SK-N-SH (cell line): ENCODE measurements around the gene NEMF. TPM values are rescaled to one million over a fixed set of nuclear protein-coding genes. Genes with fewer than 3 reads are reported as not detected.
"Not testable (repeated sequence)": the region's sequence is repeated elsewhere in the genome, so short reads cannot be mapped to it uniquely, and the experiment has no call there.

Experiments
- CTCF ChIA-PET: fragments of 300-600, 350-600 bp; formaldehyde crosslinking; extraction: SDS; loops from one replicate; lab custom pipeline; 2021; lab: Yijun Ruan, JAX
- POLR2A ChIA-PET: fragments of 350-600 bp; sonication (Branson Sonifier 250); formaldehyde crosslinking; extraction: SDS; loops from one replicate; lab custom pipeline; 2020; ENCODE audit warnings: antibody characterized with exemption, inconsistent platforms; lab: Yijun Ruan, JAX
- DNase-seq: peaks from one replicate; pipeline ENCODE4 v3.0.0; 2012
- H2AFZ ChIP-seq: fragments of 200-600 bp; sonication (generic); 2 replicates; pipeline ENCODE4 v1.8.1; 2016; ENCODE audit warnings: antibody characterized with exemption, mild to moderate bottlenecking, low read depth
- H3F3A ChIP-seq: fragments of 200-600 bp; sonication (generic); replicated peaks from 2 replicates; pipeline ENCODE3; 2016; ENCODE audit warnings: antibody characterized with exemption, mild to moderate bottlenecking; ENCODE audit not compliant: insufficient read depth
- H3K27ac ChIP-seq, 2 experiments: fragments of 200-500 bp in 1 of 2; fragments of 200-600 bp in 1 of 2; sonication (Bioruptor generic) in 1 of 2; sonication (generic), shearing (Covaris generic) in 1 of 2; 2 replicates each; pipeline versions ENCODE4 v1.5.1 to v1.6.1; 2014 to 2016; ENCODE audit warnings: low read depth in 2 of 2, inconsistent platforms in 1 of 2, low read length in 1 of 2, mild to moderate bottlenecking in 1 of 2, mixed read lengths in 1 of 2
- H3K27me3 ChIP-seq: fragments of 200-600 bp; sonication (generic), shearing (Covaris generic); 2 replicates; pipeline ENCODE4 v1.6.1; 2016; ENCODE audit warnings: mixed run types; ENCODE audit not compliant: insufficient read depth
- H3K36me3 ChIP-seq, 2 experiments: fragments of 200-500 bp in 1 of 2; fragments of 200-600 bp in 1 of 2; sonication (Bioruptor generic) in 1 of 2; sonication (generic) in 1 of 2; replicated peaks in 1 of 2; 2 replicates each; pipeline versions ENCODE3 to v1.5.1; 2014 to 2016; ENCODE audit warnings: low read length in 1 of 2, mild to moderate bottlenecking in 1 of 2; ENCODE audit not compliant: insufficient read depth in 2 of 2, control insufficient read depth in 1 of 2
- H3K4me1 ChIP-seq, 2 experiments: fragments of 200-500 bp in 1 of 2; fragments of 200-600 bp in 1 of 2; sonication (Bioruptor generic) in 1 of 2; sonication (generic), shearing (Covaris generic) in 1 of 2; 2 replicates each; pipeline versions ENCODE4 v1.5.1 to v1.6.1; 2014 to 2016; ENCODE audit warnings: low read depth in 1 of 2, low read length in 1 of 2, mixed run types in 1 of 2; ENCODE audit not compliant: insufficient read depth in 2 of 2, control insufficient read depth in 1 of 2
- H3K4me2 ChIP-seq: fragments of 200-600 bp; sonication (generic), shearing (Covaris generic); 2 replicates; pipeline ENCODE4 v1.6.1; 2017; ENCODE audit warnings: mixed run types
- H3K4me3 ChIP-seq, 2 experiments: fragments of 200-500 bp in 1 of 2; fragments of 200-600 bp in 1 of 2; sonication (Bioruptor generic) in 1 of 2; sonication (generic), shearing (Covaris generic) in 1 of 2; 2 replicates each; pipeline versions ENCODE4 v1.5.1 to v1.8.1; 2014 to 2016; ENCODE audit warnings: low read depth in 2 of 2, inconsistent platforms in 1 of 2, low read length in 1 of 2, mild to moderate bottlenecking in 1 of 2, mixed read lengths in 1 of 2, moderate library complexity in 1 of 2
- H3K79me2 ChIP-seq: fragments of 200-600 bp; sonication (generic); 2 replicates; pipeline ENCODE4 v1.8.1; 2017; ENCODE audit warnings: mild to moderate bottlenecking; ENCODE audit not compliant: insufficient read depth
- H3K9ac ChIP-seq: fragments of 200-600 bp; sonication (generic); 2 replicates; pipeline ENCODE4 v1.6.1; 2017; ENCODE audit warnings: mixed run types
- H3K9me2 ChIP-seq: fragments of 200-600 bp; sonication (generic); 2 replicates; pipeline ENCODE4 v1.6.1; 2017; ENCODE audit warnings: mixed run types
- H3K9me3 ChIP-seq: fragments of 200-600 bp; sonication (generic); 2 replicates; pipeline ENCODE4 v1.6.1; 2017; ENCODE audit warnings: mixed run types, mild to moderate bottlenecking, moderate library complexity
- H4K20me1 ChIP-seq: fragments of 200-600 bp; sonication (generic); 2 replicates; pipeline ENCODE4 v1.6.1; 2017; ENCODE audit warnings: mild to moderate bottlenecking, mixed run types; ENCODE audit not compliant: insufficient read depth
- ELF1 ChIP-seq: IDR thresholded peaks from 2 replicates; pipeline ENCODE4 v1.4.0; 2012
- FOSL2 ChIP-seq: IDR thresholded peaks from 2 replicates; pipeline ENCODE4 v1.4.0; 2012; ENCODE audit warnings: low read depth, mild to moderate bottlenecking, moderate library complexity, borderline replicate concordance
- FOXJ3 ChIP-seq: sonication (generic); formaldehyde crosslinking; IDR thresholded peaks from 2 replicates; pipeline ENCODE4 v1.5.1; 2020; ENCODE audit warnings: mild to moderate bottlenecking, missing genetic modification reagents
- GABPA ChIP-seq: IDR thresholded peaks from 2 replicates; pipeline ENCODE4 v1.4.0; 2012; ENCODE audit warnings: low read depth, mild to moderate bottlenecking
- GATA2 ChIP-seq: sonication (generic); formaldehyde crosslinking; IDR thresholded peaks from 2 replicates; pipeline ENCODE4 v1.5.0; 2020; ENCODE audit warnings: mild to moderate bottlenecking, missing genetic modification reagents
- JUND ChIP-seq: IDR thresholded peaks from 2 replicates; pipeline ENCODE4 v1.4.0; 2012
- NFIC ChIP-seq: IDR thresholded peaks from 2 replicates; pipeline ENCODE4 v1.4.0; 2012; ENCODE audit warnings: borderline replicate concordance
- POLR2AphosphoS5 ChIP-seq: IDR thresholded peaks from 2 replicates; pipeline ENCODE4 v1.6.1; 2012; ENCODE audit warnings: low read depth, low read length
- RAD21 ChIP-seq: IDR thresholded peaks from 2 replicates; pipeline ENCODE4 v1.6.1; 2012; ENCODE audit warnings: mild to moderate bottlenecking, low read length
- RCOR1 ChIP-seq: fragments of 150-350 bp; IDR thresholded peaks from 2 replicates; pipeline ENCODE4 v1.6.1; 2017; ENCODE audit warnings: antibody characterized with exemption, low read length
- RFX5 ChIP-seq: IDR thresholded peaks from 2 replicates; pipeline ENCODE4 v1.6.1; 2012; ENCODE audit warnings: mild to moderate bottlenecking, improper control_type of control experiment, low read length
- RXRA ChIP-seq: IDR thresholded peaks from 2 replicates; pipeline ENCODE4 v1.4.0; 2012; ENCODE audit warnings: low read depth, mild to moderate bottlenecking, borderline replicate concordance
- TEAD4 ChIP-seq: IDR thresholded peaks from 2 replicates; pipeline ENCODE4 v1.4.0; 2012; ENCODE audit warnings: mild to moderate bottlenecking, borderline replicate concordance; ENCODE audit not compliant: insufficient read depth
- YY1 ChIP-seq: IDR thresholded peaks from 2 replicates; pipeline ENCODE4 v1.4.0; 2012; ENCODE audit warnings: low read depth, mild to moderate bottlenecking
- WGBS: methylation state at CpG from one replicate; pipeline ENCODE4 v1.1.6; 2017; ENCODE audit warnings: low lambda C conversion rate; 5-methylcytosine and 5-hydroxymethylcytosine counted together
- polyA plus RNA-seq, 3 experiments: library from polyadenylated mRNA; depleted of rRNA; stranded (reverse); fragments of >200 nt; gene quantifications; 2 replicates each; pipeline ENCODE4 v1.2.3, GENCODE V29; 2012
- TF ChIP-seq, protein P1 (sequence below): IDR thresholded peaks from 2 replicates; pipeline ENCODE4 v1.4.0; 2012; ENCODE audit warnings: low read depth, borderline replicate concordance
- TF ChIP-seq, protein P2 (sequence below): fragments of 200-600 bp; sonication (generic); IDR thresholded peaks from 2 replicates; pipeline ENCODE4 v1.6.1; 2017; ENCODE audit warnings: antibody characterized with exemption, mild to moderate bottlenecking, moderate library complexity
- TF ChIP-seq, protein P3 (sequence below): IDR thresholded peaks from 2 replicates; pipeline ENCODE4 v1.4.0; 2012; ENCODE audit warnings: low read depth, borderline replicate concordance
- TF ChIP-seq, protein P4 (sequence below): IDR thresholded peaks from 2 replicates; pipeline ENCODE4 v1.6.1; 2012; ENCODE audit warnings: mild to moderate bottlenecking, low read depth, low read length, moderate library complexity
- TF ChIP-seq, protein P5 (sequence below): IDR thresholded peaks from 2 replicates; pipeline ENCODE4; 2012

Gene NEMF
- polyA plus RNA-seq, 1 of the 3 experiments (the other 2 are of a cell fraction) = 14.0 TPM

DNA sequence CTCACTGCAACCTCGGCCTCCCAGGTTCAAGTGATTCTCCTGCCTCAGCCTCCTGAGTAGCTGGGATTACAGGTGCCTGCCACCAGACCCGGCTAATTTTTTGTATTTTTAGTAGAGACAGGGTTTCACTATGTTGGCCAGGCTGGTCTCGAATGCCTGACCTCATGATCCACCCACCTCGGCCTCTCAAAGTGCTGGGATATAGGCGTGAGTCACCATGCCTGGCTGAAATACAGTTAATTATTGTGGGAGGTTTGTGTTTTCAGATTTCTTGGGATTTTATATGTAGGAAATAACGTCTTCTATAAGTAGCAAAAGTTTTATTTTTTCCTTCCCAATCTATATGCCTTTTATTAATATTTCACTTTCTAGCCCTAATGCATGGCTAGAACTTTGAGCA, 21.0 kb upstream of the NEMF start:
- H3K4me1 ChIP-seq, H2AFZ ChIP-seq, H4K20me1 ChIP-seq, POLR2A ChIA-PET, H3K27me3 ChIP-seq, H3K27ac ChIP-seq, H3K9ac ChIP-seq, H3K4me2 ChIP-seq, H3K9me2 ChIP-seq, H3K36me3 ChIP-seq, DNase-seq, H3K79me2 ChIP-seq, H3K9me3 ChIP-seq, H3K4me3 ChIP-seq, H3F3A ChIP-seq: not testable (repeated sequence)
- 66% methylated on average over 6 of the region's 6 CpGs for WGBS
- CTCF ChIA-PET = interaction anchor here (1.6 to 1.9 kb wide), 2 partner anchors 12 to 231 kb away, joined by 6 to 7 read pairs; no protein-coding TSS in a partner anchor

DNA sequence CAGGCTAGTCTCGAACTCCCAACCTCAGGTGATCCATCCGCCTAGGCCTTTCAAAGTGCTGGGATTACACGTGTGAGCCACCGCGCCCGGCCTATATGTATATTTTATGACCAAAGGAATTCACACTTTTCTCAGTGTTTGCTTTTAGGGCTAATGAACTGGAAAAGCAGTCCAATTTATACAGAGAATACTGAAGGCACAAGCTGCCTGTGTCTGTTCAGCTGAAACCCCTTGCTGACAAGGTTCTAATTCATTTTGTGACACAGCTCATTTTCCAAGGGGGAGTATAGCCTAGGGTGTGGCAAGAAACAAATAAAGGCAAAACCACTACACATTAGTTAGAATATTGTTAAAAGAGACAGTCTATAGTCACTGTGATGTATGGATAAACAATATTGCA, 18.3 kb upstream of the NEMF start:
- ChIA-PET CTCF (interaction anchor here (0.8 to 12.1 kb wide), 3 partner anchors 8 to 232 kb away, joined by 3 to 204 read pairs (median 4); no protein-coding TSS in a partner anchor), POLR2A (no interaction called here)
- no peaks in the 10 kb centered on the region; a peak in 1 of 4 replicates for H3K4me1 ChIP-seq

More for the DNA sequence above, 18.3 kb upstream of the NEMF start:
- Histone ChIP-seq H3K4me3 (no peak overlapping the region), H4K20me1 (no peaks in the 10 kb centered on the region), H3K9ac (no peak overlapping the region), H3K36me3 (no peaks in the 10 kb centered on the region), H3K9me2 (no peaks in the 10 kb centered on the region), H3K9me3 (no peaks in the 10 kb centered on the region), H3K27ac (no peak overlapping the region; a peak in 1 of 4 replicates), H3K4me2 (no peak overlapping the region), H3K27me3 (no peaks in the 10 kb centered on the region), H3K79me2 (no peaks in the 10 kb centered on the region), H2AFZ (no peak overlapping the region), H3F3A (peaks cover 20% of the 10 kb centered on the region)
- no peak for DNase-seq
- 96% methylated on average over 6 of the region's 6 CpGs for WGBS
- TF ChIP-seq, protein P1, sequence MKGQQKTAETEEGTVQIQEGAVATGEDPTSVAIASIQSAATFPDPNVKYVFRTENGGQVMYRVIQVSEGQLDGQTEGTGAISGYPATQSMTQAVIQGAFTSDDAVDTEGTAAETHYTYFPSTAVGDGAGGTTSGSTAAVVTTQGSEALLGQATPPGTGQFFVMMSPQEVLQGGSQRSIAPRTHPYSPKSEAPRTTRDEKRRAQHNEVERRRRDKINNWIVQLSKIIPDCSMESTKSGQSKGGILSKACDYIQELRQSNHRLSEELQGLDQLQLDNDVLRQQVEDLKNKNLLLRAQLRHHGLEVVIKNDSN = no peak
- TF ChIP-seq, protein P2, sequence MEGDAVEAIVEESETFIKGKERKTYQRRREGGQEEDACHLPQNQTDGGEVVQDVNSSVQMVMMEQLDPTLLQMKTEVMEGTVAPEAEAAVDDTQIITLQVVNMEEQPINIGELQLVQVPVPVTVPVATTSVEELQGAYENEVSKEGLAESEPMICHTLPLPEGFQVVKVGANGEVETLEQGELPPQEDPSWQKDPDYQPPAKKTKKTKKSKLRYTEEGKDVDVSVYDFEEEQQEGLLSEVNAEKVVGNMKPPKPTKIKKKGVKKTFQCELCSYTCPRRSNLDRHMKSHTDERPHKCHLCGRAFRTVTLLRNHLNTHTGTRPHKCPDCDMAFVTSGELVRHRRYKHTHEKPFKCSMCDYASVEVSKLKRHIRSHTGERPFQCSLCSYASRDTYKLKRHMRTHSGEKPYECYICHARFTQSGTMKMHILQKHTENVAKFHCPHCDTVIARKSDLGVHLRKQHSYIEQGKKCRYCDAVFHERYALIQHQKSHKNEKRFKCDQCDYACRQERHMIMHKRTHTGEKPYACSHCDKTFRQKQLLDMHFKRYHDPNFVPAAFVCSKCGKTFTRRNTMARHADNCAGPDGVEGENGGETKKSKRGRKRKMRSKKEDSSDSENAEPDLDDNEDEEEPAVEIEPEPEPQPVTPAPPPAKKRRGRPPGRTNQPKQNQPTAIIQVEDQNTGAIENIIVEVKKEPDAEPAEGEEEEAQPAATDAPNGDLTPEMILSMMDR = no peak
- TF ChIP-seq RAD21 (no peak), RCOR1 (no peak), GABPA (no peak), NFIC (no peak), FOSL2 (no peak), YY1 (no peak), ELF1 (no peak), JUND (no peak), TEAD4 (no peak), FOXJ3 (no peak), POLR2AphosphoS5 (no peak), RFX5 (no peak), RXRA (no peak), GATA2 (no peak)
- TF ChIP-seq, protein P3, sequence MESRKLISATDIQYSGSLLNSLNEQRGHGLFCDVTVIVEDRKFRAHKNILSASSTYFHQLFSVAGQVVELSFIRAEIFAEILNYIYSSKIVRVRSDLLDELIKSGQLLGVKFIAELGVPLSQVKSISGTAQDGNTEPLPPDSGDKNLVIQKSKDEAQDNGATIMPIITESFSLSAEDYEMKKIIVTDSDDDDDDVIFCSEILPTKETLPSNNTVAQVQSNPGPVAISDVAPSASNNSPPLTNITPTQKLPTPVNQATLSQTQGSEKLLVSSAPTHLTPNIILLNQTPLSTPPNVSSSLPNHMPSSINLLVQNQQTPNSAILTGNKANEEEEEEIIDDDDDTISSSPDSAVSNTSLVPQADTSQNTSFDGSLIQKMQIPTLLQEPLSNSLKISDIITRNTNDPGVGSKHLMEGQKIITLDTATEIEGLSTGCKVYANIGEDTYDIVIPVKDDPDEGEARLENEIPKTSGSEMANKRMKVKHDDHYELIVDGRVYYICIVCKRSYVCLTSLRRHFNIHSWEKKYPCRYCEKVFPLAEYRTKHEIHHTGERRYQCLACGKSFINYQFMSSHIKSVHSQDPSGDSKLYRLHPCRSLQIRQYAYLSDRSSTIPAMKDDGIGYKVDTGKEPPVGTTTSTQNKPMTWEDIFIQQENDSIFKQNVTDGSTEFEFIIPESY = no peak
- TF ChIP-seq, protein P4, sequence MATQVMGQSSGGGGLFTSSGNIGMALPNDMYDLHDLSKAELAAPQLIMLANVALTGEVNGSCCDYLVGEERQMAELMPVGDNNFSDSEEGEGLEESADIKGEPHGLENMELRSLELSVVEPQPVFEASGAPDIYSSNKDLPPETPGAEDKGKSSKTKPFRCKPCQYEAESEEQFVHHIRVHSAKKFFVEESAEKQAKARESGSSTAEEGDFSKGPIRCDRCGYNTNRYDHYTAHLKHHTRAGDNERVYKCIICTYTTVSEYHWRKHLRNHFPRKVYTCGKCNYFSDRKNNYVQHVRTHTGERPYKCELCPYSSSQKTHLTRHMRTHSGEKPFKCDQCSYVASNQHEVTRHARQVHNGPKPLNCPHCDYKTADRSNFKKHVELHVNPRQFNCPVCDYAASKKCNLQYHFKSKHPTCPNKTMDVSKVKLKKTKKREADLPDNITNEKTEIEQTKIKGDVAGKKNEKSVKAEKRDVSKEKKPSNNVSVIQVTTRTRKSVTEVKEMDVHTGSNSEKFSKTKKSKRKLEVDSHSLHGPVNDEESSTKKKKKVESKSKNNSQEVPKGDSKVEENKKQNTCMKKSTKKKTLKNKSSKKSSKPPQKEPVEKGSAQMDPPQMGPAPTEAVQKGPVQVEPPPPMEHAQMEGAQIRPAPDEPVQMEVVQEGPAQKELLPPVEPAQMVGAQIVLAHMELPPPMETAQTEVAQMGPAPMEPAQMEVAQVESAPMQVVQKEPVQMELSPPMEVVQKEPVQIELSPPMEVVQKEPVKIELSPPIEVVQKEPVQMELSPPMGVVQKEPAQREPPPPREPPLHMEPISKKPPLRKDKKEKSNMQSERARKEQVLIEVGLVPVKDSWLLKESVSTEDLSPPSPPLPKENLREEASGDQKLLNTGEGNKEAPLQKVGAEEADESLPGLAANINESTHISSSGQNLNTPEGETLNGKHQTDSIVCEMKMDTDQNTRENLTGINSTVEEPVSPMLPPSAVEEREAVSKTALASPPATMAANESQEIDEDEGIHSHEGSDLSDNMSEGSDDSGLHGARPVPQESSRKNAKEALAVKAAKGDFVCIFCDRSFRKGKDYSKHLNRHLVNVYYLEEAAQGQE = no peak
- TF ChIP-seq, protein P5, sequence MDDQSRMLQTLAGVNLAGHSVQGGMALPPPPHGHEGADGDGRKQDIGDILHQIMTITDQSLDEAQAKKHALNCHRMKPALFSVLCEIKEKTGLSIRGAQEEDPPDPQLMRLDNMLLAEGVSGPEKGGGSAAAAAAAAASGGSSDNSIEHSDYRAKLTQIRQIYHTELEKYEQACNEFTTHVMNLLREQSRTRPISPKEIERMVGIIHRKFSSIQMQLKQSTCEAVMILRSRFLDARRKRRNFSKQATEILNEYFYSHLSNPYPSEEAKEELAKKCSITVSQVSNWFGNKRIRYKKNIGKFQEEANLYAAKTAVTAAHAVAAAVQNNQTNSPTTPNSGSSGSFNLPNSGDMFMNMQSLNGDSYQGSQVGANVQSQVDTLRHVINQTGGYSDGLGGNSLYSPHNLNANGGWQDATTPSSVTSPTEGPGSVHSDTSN = no peak
